ENCODE results near the gene SMIM21. TPM values are rescaled to one million over a fixed set of nuclear protein-coding genes. Genes with fewer than 3 reads are reported as not detected.

SMIM21 gene
- total RNA-seq, 1 experiment from 2014 or later, result not detected

GRCh38 chr18:75439348-75439747 is 11.8 kb upstream of the SMIM21 start:
- CTCF ChIA-PET, result no interaction called here
- peaks cover 91% of the 10 kb centered on the region for H3K27me3 ChIP-seq (ENCODE audit: low read length)

GRCh38 chr18:75438891-75439290 is 11.4 kb upstream of the SMIM21 start:
- Histone ChIP-seq H3K79me2 (ENCODE audit: low read length) (no peaks in the 10 kb centered on the region), H3K27me3 (ENCODE audit: low read length) (peaks cover 91% of the 10 kb centered on the region), H3K9me2 (replicated peaks; ENCODE audit: low read length) (no peaks in the 10 kb centered on the region), H3K4me1 (ENCODE audit: insufficient read depth, low read length) (no peaks in the 10 kb centered on the region), H3K27ac (ENCODE audit: low read length) (no peak overlapping the region), H3K4me2 (ENCODE audit: low read length) (no peak overlapping the region), H4K20me1 (ENCODE audit: low read length) (no peaks in the 10 kb centered on the region), H3K36me3 (ENCODE audit: low read depth, low read length) (no peaks in the 10 kb centered on the region), H3K9ac (ENCODE audit: low read length) (no peak overlapping the region), H2AFZ (ENCODE audit: low read length) (no peak overlapping the region), H3K9me3 (ENCODE audit: low read length) (no peaks in the 10 kb centered on the region), H3K4me3 (ENCODE audit: low read length) (no peak overlapping the region), H3F3A (ENCODE audit: low read length, unreplicated experiment) (no peaks in the 10 kb centered on the region)
- no peak for DNase-seq
- CTCF ChIA-PET, result no interaction called here
- intact Hi-C loops (cut with micrococcal nuclease), result no loop called here
- no TSS peak for BruUV-seq (replicated peaks)
- ATAC-seq, result no peak
- TF ChIP-seq EZH2 (IDR thresholded peaks at IDR 0.05; ENCODE audit: low read length, unreplicated experiment) (no peak), EZH2phosphoT487 (IDR thresholded peaks at IDR 0.05; ENCODE audit: borderline replicate concordance, low read length) (no peak), CTCF (conservative IDR thresholded peaks at IDR 0.05; ENCODE audit: low read depth, low read length) (no peak)
- POLR2A ChIA-PET (ENCODE audit: unreplicated experiment), result no interaction called here

More at GRCh38 chr18:75439348-75439747, 11.8 kb upstream of the SMIM21 start:
- BruUV-seq (replicated peaks), result no TSS peak
- Histone ChIP-seq H3K79me2 (ENCODE audit: low read length) (no peaks in the 10 kb centered on the region), H3K4me1 (ENCODE audit: insufficient read depth, low read length) (no peaks in the 10 kb centered on the region), H3K27ac (ENCODE audit: low read length) (no peak overlapping the region), H4K20me1 (ENCODE audit: low read length) (no peaks in the 10 kb centered on the region), H3K9me3 (ENCODE audit: low read length) (no peaks in the 10 kb centered on the region), H3K4me3 (ENCODE audit: low read length) (no peak overlapping the region), H3K9ac (ENCODE audit: low read length) (no peak overlapping the region), H3K9me2 (replicated peaks; ENCODE audit: low read length) (no peaks in the 10 kb centered on the region), H3K36me3 (ENCODE audit: low read depth, low read length) (no peaks in the 10 kb centered on the region), H3F3A (ENCODE audit: low read length, unreplicated experiment) (no peaks in the 10 kb centered on the region), H2AFZ (ENCODE audit: low read length) (no peak overlapping the region), H3K4me2 (ENCODE audit: low read length) (no peak overlapping the region)
- POLR2A ChIA-PET (ENCODE audit: unreplicated experiment), result no interaction called here
- TF ChIP-seq EZH2 (IDR thresholded peaks at IDR 0.05; ENCODE audit: low read length, unreplicated experiment) (no peak), EZH2phosphoT487 (IDR thresholded peaks at IDR 0.05; ENCODE audit: borderline replicate concordance, low read length) (no peak), CTCF (conservative IDR thresholded peaks at IDR 0.05; ENCODE audit: low read depth, low read length) (no peak)
- ATAC-seq (no peak), DNase-seq (no peak)
- intact Hi-C loops (cut with micrococcal nuclease), result no loop called here

- no peak overlapping the region for H3K4me2 ChIP-seq (ENCODE audit: low read length)
- H4K20me1 ChIP-seq (ENCODE audit: low read length), result no peaks in the 10 kb centered on the region
- H3K9me3 ChIP-seq (ENCODE audit: low read length), result no peaks in the 10 kb centered on the region
- H3K27me3 ChIP-seq (ENCODE audit: low read length), result peaks cover 93% of the 10 kb centered on the region
- intact Hi-C loops (cut with micrococcal nuclease), result no loop called here
- TF ChIP-seq EZH2phosphoT487 (IDR thresholded peaks at IDR 0.05; ENCODE audit: borderline replicate concordance, low read length) (no peak), CTCF (conservative IDR thresholded peaks at IDR 0.05; ENCODE audit: low read depth, low read length) (no peak)
- POLR2A ChIA-PET (ENCODE audit: unreplicated experiment), result no interaction called here
- BruUV-seq (replicated peaks), result no TSS peak
- no peak overlapping the region for H3K27ac ChIP-seq (ENCODE audit: low read length)
- H3K9ac ChIP-seq (ENCODE audit: low read length), result no peak overlapping the region
- H3K4me3 ChIP-seq (ENCODE audit: low read length), result no peak overlapping the region
- ATAC-seq (no peak), DNase-seq (no peak)
- no peaks in the 10 kb centered on the region for H3K36me3 ChIP-seq (ENCODE audit: low read depth, low read length)
- no peaks in the 10 kb centered on the region for H3K9me2 ChIP-seq (replicated peaks; ENCODE audit: low read length)
- CTCF ChIA-PET, result no interaction called here
- no peaks in the 10 kb centered on the region for H3K4me1 ChIP-seq (ENCODE audit: insufficient read depth, low read length)
- H3K79me2 ChIP-seq (ENCODE audit: low read length), result no peaks in the 10 kb centered on the region
- H3F3A ChIP-seq (ENCODE audit: low read length, unreplicated experiment), result no peaks in the 10 kb centered on the region
- H2AFZ ChIP-seq (ENCODE audit: low read length), result no peak overlapping the region
Observed at GRCh38 chr18:75437979-75438378, 10.5 kb upstream of the SMIM21 start.
